ENCODE data around the gene RFX4. TPM values are rescaled to one million over a fixed set of nuclear protein-coding genes. Genes with fewer than 3 reads are reported as not detected.

The RFX4 gene
- total RNA-seq, 1 donor from 2014 or later, result 0.26 TPM

- no peak for DNase-seq (ENCODE audit: low spot score)
These were observed 181.4 kb downstream of the RFX4 start for GRCh38 chr12:106764220-106764619.

DNA sequence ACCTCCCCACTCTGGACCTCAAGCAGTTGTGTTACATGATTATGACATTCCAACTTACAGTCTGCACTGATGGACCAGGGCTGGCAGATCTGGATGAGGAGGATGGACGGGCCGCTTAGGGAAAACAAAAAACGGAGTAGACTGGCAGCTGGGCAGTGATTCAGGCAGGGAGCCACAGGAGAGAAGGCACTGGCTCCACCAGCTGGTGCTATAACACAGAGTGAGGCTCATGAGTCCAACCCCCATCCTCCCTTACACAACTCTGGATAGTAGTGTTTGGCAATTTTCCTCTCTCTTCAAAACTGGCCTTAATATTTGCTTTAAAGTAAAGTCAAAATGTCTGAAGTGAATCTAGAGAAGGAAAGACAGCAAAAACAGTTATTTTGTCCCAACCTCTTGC is 181.9 kb downstream of the RFX4 start:
- DNase-seq (ENCODE audit: low spot score), result no peak

GRCh38 chr12:106766393-106766826 is 183.6 kb downstream of the RFX4 start:
- DNase-seq (ENCODE audit: low spot score), result peak; percentile 75

DNA sequence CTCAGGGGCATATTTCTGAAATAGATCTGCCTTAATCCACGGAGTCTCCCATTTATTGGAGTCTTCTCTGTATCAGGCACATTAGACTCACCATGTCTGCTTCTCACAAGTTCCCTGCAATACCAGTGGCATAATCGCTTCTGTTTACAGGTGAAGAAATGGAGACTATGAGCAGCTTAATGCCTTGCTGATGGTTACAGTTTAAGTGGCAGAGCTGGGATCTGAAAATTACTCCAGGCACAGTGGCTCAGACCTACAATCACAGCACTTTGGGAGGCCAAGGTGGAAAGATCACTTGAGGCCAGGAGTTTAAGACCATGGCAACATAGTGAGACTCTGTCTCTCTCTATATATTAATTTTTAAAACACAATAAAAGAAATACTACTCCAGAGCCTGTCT is 184.4 kb downstream of the RFX4 start:
- DNase-seq (ENCODE audit: low spot score), result no peak

- peak; percentile 66 for DNase-seq (ENCODE audit: low spot score)
These were observed 185.4 kb downstream of the RFX4 start for GRCh38 chr12:106767954-106768822.

- no peak for DNase-seq (ENCODE audit: low spot score)
These were observed 186.3 kb downstream of the RFX4 start for GRCh38 chr12:106769078-106769477.

DNA sequence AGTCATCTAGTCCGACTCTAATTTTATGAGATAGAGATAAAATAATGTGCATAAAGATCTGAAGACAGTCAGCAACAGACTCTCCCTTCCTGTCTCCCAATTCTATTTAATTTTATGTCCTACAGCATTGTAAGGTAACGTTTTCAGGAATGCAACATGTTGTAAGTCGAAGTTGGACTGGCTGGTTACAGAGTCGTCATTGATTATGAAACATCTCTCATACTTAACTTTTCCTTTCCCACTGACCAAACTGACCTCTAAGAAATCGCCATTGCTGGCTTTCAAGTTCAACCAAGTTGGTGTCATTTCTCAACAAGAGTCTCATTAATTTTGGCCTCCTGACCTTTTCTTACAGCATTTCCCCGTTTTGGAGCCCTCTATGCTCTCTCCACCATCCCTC is 186.7 kb downstream of the RFX4 start:
- DNase-seq (ENCODE audit: low spot score), result no peak

DNA sequence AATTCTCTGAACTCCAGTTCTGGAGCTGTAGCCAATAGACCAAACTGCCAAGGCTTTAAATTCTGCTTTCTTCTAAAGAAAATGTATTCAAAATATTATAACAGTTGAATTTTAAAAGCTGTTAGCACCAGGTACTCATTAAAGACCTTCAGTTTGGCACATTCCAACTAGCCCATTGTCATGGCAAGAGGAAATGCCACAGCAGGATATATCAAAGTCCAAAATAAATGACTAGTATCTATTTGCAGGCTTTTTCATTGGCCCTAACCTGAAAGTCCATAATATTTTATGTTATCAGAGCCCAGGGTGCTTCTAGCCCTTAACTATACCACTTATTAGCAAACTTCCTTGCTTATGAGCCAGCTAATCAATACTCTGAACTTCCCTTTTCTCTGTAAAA is 188.6 kb downstream of the RFX4 start:
- DNase-seq (ENCODE audit: low spot score), result no peak

- no peak for DNase-seq (ENCODE audit: low spot score)
These were observed 190.6 kb downstream of the RFX4 start for GRCh38 chr12:106773286-106774004.

GRCh38 chr12:106774005-106774807 is 191.4 kb downstream of the RFX4 start, which contains the start of gene RIC8B:
TSS of gene RIC8B (plus strand) at chr12:106774682. CDS start at chr12:106774746, 64 bp downstream.
- peak; percentile 97 for DNase-seq (ENCODE audit: low spot score)

DNA sequence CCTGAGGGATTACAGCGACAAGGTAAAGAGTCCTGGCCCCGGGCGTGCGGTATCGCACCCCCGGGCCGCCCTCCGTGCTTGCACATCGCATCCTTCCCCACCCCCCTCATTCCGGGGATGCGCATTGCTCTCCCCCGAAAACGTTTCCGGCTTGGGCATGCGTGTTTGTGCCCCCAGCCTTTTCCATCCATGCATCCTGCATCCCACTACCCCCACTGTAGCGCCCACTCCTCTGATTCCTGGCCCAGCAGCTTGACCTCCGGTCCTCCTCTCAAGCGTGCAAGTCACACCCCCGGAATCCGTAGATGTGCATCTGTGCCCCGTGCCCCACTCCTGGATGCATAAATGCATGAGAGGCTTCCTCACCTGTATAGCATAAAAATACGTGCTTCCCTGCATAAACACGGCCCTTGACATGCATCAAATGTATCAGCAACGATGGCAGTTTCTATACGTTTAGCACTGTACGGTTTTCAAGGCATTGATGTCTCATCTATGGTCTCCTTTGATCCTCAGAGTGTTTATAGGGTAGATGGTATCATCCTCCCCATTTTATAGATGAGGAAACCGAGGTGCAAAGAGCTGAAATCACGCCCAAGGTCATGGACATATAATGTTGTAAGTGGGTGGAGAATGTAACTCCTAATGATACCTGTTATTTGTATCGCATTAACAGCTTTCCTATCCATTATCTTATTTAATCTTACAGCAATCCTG is 192.2 kb downstream of the RFX4 start:
- no peak for DNase-seq (ENCODE audit: low spot score)

GRCh38 chr12:106776897-106777296 is 194.1 kb downstream of the RFX4 start:
- DNase-seq (ENCODE audit: low spot score), result no peak

DNA sequence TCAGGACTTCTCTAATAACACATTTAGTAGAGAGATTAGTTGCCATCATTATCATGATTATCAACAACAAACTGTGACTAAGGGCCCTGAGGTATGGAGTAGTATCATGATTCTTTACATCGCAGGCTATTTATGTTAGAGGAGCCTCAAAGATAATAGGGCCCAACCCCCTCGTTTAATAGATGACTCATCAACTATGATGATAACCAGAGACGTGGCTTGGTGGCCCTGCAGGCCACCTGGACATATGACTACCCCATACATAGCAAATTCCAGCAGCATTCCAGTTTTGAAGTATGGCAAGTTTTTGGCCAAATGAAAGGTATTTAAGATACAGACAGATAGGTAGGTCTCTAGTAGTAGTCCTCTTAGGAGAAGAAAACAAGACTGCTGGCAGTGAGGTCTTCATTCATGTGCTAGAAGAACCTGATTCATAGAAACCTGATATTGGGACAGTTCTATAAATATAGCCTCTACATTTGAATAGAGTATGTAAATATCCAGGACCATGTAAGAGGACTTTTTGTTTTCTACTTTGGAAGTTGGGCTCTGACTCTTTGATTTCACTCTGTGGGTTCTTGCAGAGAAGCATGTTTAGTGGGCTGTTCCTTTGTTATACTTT is 197.3 kb downstream of the RFX4 start:
- DNase-seq (ENCODE audit: low spot score), result no peak

GRCh38 chr12:106782619-106783018 is 199.8 kb downstream of the RFX4 start:
- no peak for DNase-seq (ENCODE audit: low spot score)

GRCh38 chr12:106783515-106783914 is 200.7 kb downstream of the RFX4 start:
- no peak for DNase-seq (ENCODE audit: low spot score)

DNA sequence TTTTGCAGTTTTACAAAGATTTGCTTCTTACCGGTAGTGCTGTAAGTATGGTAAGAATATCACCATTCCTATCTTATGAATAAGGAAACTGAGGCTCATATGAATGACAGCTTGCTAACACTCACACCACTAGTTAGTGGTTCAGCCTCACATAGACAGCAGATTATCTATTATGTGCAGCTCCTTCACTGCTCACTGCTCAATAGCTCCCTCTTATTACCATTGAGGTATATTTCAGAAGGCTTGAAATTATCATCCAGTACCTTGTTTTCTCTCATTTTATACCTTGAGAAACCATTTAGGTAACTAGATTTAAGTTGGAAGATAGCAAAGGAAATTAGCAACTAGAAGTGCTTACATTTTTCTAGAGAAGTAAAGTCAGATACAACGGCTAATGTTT is 207.2 kb downstream of the RFX4 start:
- no peak for DNase-seq (ENCODE audit: low spot score)

DNA sequence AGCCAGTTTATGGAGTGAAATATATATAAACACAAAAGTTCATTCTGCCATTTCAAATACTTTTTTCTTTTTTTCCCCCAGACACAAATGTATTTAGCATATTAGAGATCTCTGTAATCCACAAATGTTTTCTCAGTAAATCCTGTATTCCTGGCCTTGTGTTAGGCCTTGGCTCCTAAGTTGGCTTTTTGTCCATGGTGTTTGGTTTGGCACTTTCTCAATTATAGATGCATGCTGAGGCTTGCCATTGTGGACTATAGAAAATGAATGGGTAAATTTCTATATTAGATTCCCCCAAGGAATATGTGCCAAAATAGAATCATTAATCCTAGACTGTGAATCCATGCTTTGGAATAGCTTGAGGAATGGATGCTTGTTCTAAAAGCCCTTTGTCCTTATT is 208.7 kb downstream of the RFX4 start:
- no peak for DNase-seq (ENCODE audit: low spot score)

DNA sequence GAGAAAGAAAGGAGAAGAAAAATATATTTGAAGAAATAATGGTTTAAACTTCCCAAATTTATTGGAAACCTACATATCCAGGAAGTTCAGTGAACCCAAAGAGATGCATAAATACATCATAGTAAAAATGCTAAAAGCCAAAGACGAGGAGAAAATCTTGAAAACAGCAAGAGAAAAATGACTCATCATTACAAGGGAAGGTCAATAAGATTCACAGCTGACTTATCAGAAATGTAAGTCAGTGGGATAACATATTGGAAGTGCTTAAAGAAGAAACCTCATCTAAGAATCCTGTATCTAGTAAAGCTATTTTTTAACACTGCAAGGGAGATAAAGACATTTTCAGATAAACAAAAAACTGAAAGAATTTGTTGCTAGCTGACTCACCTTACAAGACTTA is 211.6 kb downstream of the RFX4 start:
- no peak for DNase-seq (ENCODE audit: low spot score)

DNA sequence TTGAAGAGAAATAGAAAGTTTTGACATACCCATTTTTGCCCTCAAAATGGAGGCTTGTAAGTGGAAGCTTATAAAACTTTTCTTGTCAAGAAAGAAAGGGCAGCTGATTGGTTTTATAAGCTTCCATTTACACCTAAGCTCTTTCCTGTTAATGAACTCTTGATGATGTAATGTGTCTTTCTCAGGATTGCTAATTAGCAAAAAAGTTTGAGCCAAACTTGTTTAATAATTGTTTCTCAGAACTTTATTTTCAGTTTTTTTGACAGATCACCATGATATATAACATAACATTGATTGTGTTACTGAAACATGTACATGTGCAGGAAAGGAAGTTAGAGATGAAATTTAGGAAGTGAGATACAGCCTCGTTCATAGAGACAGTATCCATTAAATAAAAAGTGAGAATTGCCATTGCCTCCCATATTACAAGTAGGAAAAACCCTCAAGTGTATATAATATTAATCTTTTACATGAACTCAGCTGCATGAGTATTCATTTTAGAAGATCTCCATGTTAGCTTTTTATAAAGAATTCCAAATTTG is 218.4 kb downstream of the RFX4 start:
- no peak for DNase-seq (ENCODE audit: low spot score)

- DNase-seq (ENCODE audit: low spot score), result no peak
These were observed 219.2 kb downstream of the RFX4 start for GRCh38 chr12:106801830-106802533.

Measured in mucosa of gallbladder (tissue), 1 donor.